ENCODE results near the gene EGR4. TPM values are rescaled to one million over a fixed set of nuclear protein-coding genes. Genes with fewer than 3 reads are reported as not detected.
A peak's percentile ranks its signal among the peaks of the same experiment; 100 is the strongest.

Gene EGR4
- total RNA-seq, 1 donor from 2014 or later, result not detected

DNA sequence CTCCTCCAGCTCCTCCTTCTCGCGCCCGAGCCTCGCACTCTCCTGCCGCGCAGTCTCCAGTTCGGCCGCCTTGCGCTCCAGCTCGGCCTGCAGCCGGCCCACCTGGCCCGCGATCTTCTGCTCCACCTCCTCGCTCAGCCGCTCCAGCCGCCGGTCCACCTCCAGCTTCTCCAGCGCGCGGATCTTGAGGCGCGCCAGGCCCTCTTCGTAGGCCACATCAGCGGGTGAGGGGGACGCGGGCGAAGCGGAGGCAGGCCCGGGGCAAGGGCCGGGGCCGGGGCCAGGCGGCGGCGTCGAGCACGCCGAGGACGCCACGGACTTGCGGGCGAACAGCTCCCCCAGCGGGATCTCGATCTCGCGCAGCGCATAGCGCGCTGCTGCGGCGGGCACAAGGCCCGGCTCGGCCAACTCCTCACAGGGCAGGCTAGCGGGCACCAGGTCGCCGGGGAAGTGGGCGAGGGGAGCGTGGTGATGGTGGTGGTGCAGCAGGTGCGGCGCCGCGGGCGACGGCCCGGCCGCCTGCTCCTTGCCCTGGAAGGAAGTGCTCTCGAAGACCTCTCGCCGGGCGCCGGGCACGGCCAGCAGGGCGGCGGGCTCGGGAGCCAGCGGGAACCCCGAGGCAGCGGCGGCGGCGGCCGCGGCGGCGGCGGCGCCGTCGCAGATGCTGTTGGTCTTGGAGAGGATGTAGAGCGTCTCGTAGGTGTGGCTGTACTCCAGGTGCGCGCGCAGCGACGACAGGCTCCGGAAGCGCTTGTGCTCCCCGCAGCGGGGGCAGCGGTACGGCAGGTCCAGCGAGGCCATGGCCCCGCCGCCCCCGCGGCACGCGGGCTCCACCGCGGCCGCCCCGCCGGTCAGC, 24.3 kb downstream of the EGR4 start:
- H3K4me3 ChIP-seq, result no peak overlapping the region
- intact Hi-C loops (cut with DNase I), result no loop called here
- TF ChIP-seq, protein P1, sequence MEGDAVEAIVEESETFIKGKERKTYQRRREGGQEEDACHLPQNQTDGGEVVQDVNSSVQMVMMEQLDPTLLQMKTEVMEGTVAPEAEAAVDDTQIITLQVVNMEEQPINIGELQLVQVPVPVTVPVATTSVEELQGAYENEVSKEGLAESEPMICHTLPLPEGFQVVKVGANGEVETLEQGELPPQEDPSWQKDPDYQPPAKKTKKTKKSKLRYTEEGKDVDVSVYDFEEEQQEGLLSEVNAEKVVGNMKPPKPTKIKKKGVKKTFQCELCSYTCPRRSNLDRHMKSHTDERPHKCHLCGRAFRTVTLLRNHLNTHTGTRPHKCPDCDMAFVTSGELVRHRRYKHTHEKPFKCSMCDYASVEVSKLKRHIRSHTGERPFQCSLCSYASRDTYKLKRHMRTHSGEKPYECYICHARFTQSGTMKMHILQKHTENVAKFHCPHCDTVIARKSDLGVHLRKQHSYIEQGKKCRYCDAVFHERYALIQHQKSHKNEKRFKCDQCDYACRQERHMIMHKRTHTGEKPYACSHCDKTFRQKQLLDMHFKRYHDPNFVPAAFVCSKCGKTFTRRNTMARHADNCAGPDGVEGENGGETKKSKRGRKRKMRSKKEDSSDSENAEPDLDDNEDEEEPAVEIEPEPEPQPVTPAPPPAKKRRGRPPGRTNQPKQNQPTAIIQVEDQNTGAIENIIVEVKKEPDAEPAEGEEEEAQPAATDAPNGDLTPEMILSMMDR (IDR thresholded peaks at IDR 0.05), result no peak
- H3K36me3 ChIP-seq, result no peaks in the 10 kb centered on the region
- H3K4me1 ChIP-seq, result no peaks in the 10 kb centered on the region
- DNase-seq, result peak; percentile 73
- peaks cover 35% of the 10 kb centered on the region for H3K27me3 ChIP-seq
- H3K27ac ChIP-seq, result no peak overlapping the region
- no peaks in the 10 kb centered on the region for H3K9me3 ChIP-seq
- ATAC-seq, result peak; percentile 43

DNA sequence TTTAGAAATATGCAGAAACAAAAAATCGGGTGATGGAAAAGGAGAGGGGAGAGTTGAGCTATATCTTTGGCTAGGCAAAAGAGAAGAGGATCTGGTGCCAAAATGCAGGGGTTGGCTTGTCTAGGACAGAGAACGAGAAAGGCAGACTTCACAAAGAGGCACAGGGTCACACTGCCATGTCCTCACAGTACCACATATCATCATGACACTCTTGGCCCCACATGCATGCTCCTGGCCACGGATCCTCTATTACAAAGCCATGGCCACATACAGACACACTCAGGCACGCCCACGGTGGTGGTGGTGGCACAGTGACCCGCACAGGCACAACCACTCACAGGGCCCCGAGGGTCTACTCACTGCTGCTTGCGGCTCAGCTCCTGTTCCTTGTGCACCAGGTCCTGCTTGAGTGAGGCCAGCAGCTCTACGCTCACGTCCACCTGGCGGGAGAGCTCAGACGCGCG, 24.9 kb downstream of the EGR4 start:
- peak; percentile 5 for ATAC-seq
- TF ChIP-seq, protein P1 (IDR thresholded peaks at IDR 0.05), result no peak
- peaks cover 35% of the 10 kb centered on the region for H3K27me3 ChIP-seq
- H3K27ac ChIP-seq, result no peak overlapping the region
- no peaks in the 10 kb centered on the region for H3K4me1 ChIP-seq
- H3K9me3 ChIP-seq, result no peaks in the 10 kb centered on the region
- intact Hi-C loops (cut with DNase I), result no loop called here
- H3K36me3 ChIP-seq, result no peaks in the 10 kb centered on the region
- DNase-seq, result no peak
- no peak overlapping the region for H3K4me3 ChIP-seq

DNA sequence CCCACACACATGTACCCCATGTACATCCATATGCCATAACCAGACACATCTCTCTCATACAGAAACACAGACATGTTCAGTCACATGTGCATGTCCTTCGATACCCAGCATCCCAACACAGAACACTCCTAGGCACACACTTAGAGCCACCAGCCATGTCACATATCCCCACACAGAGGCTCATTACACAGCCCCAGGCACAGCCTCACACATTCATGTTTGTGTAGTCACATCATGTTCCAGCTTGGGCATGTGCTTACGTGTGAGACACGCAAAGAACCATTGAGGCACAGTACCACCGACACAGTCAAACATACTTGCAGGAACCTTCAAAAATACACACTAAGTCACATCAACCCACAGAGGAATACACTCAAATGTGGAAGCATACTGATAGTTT, 26.3 kb downstream of the EGR4 start:
- peak; percentile 4 for DNase-seq
- H3K4me1 ChIP-seq, result no peaks in the 10 kb centered on the region
- no peak for ATAC-seq
- intact Hi-C loops (cut with DNase I), result no loop called here
- H3K36me3 ChIP-seq, result no peaks in the 10 kb centered on the region
- peaks cover 35% of the 10 kb centered on the region for H3K27me3 ChIP-seq
- H3K4me3 ChIP-seq, result no peak overlapping the region
- no peak overlapping the region for H3K27ac ChIP-seq
- TF ChIP-seq, protein P1 (IDR thresholded peaks at IDR 0.05), result no peak
- H3K9me3 ChIP-seq, result no peaks in the 10 kb centered on the region

DNA sequence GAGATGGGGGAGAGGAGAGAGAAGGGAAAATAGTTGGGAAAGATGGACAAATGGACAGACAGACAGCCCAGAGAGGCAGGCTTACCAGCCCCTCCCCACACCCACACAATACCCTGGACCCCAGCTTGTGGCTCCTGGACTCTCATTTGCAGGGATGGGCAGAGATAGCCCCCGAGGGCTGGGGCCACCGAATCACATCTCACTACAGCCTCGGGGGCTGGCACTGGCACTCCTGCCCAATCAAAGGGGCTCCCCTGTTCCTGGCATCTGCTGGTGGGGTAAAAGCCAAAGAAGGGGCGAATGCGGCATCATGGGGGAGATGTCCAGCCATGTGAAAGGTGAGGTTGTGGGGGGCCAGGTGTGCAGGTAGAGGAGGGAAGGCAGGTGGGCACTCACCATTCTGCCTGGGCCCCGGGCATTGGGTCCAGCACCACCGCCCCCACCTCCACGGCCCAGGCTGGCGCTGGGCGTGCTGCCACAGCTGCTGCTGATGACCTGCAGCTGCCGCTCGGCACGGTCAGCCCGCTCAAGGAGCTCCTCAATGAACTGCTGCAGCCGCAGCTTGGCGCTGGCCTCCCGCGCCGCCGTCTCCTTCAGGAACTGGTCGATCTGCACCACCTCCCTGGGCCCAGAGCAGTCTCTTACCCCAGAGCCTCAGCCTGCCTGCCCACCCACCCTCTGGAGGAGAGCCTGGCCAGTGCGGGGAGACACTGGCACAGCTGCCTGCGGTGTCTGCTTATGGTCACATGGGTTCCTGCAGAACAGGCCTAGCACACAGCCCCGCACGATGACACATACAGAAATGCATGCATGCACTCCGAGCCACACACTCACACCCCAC, 27.1 kb downstream of the EGR4 start:
- Histone ChIP-seq H3K4me3 (no peak overlapping the region), H3K27ac (no peak overlapping the region), H3K4me1 (no peaks in the 10 kb centered on the region), H3K9me3 (no peaks in the 10 kb centered on the region), H3K27me3 (peaks cover 35% of the 10 kb centered on the region), H3K36me3 (no peaks in the 10 kb centered on the region)
- ATAC-seq (no peak), DNase-seq (peak; percentile 46)
- intact Hi-C loops (cut with DNase I), result no loop called here
- TF ChIP-seq, protein P1 (IDR thresholded peaks at IDR 0.05), result no peak

DNA sequence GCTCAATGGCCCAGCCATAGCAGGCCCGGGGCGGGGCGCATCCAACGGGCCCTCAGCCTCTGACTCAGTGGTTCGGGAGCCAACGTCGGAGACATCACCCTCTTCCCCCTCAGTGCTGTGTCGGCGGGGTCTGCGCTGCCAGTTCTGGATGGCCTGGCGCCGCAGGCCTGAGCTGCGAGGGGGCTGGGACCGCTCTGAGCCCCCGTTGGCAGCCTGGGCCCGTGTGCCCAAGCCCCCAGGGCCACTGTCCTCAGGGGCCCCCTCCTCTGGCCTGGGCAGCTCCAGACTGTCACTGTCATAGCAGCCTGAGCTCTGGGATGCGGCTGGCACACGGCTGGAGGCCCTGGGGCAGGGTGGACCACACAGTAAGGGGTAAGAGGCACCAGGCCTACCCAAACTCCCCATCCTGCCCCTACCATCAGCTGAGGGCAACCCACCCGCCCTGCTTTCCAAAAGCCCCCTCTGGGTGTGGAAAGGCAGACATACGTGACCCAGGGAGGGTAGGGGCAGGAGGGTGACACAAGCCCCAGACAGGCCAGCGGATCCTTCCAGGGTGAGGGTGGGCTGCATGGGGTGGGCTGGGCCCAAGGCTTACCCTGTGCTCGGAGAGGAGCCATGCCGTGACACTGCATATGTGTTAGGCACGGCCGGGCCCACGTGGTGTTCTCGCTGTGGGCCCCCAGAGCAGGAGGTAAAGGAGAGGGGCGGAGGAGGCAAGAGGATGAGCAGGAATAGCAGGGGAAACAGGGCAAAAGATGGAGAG, 27.9 kb downstream of the EGR4 start:
- H3K27me3 ChIP-seq, result peaks cover 32% of the 10 kb centered on the region
- no peaks in the 10 kb centered on the region for H3K4me1 ChIP-seq
- intact Hi-C loops (cut with DNase I), result no loop called here
- TF ChIP-seq, protein P1 (IDR thresholded peaks at IDR 0.05), result no peak
- H3K9me3 ChIP-seq, result no peaks in the 10 kb centered on the region
- ATAC-seq, result no peak
- no peaks in the 10 kb centered on the region for H3K36me3 ChIP-seq
- no peak overlapping the region for H3K4me3 ChIP-seq
- peak; percentile 35 for DNase-seq
- H3K27ac ChIP-seq, result no peak overlapping the region

Measured in upper lobe of right lung (tissue), 1 donor.